A673 (cell line): ENCODE results near the gene MARK3. TPM values are rescaled to one million over a fixed set of nuclear protein-coding genes. Genes with fewer than 3 reads are reported as not detected.

ENCODE experiments used
- BruUV-seq: library from RNA; stranded (reverse); fragments of 400-500 nt; replicated peaks from 2 replicates; lab custom pipeline; 2021; lab: Mats Ljungman, UMichigan
- CTCF ChIA-PET: fragments of 300-600 bp; sonication (Branson Sonifier 250); formaldehyde crosslinking; loops from one replicate; lab custom pipeline; 2022; ENCODE audit warnings: antibody characterized with exemption; lab: Charles Lee
- POLR2A ChIA-PET: fragments of 300-600 bp; sonication (Branson Sonifier 250); formaldehyde crosslinking; loops from one replicate; lab custom pipeline; 2022; ENCODE audit warnings: antibody characterized with exemption; ENCODE audit not compliant: low non-redundant PET; lab: Charles Lee
- DNase-seq: peaks from one replicate; pipeline ENCODE4 v3.0.0-alpha.2; 2015; ENCODE audit warnings: low spot score
- H3K27ac ChIP-seq: fragments of 200-600 bp; sonication (generic); 2 replicates; pipeline ENCODE4 v1.5.1; 2016; ENCODE audit warnings: mixed run types, low read depth, mild to moderate bottlenecking, mixed read lengths, antibody characterized with exemption, low read length; ENCODE audit not compliant: poor library complexity, severe bottlenecking
- H3K27me3 ChIP-seq: fragments of 200-600 bp; sonication (generic); replicated peaks from 2 replicates; pipeline ENCODE4 v1.6.1; 2017; ENCODE audit warnings: mixed run types, low read depth, mild to moderate bottlenecking, mixed read lengths, antibody characterized with exemption, low read length; ENCODE audit not compliant: insufficient read depth, poor library complexity
- H3K36me3 ChIP-seq: fragments of 200-600 bp; sonication (generic); 2 replicates; pipeline ENCODE4 v1.6.1; 2016; ENCODE audit warnings: mixed run types, mild to moderate bottlenecking, mixed read lengths, antibody characterized with exemption, low read length; ENCODE audit not compliant: insufficient read depth, poor library complexity, severe bottlenecking
- H3K4me1 ChIP-seq: fragments of 200-600 bp; sonication (generic); 2 replicates; pipeline ENCODE4 v1.6.1; 2017; ENCODE audit warnings: mixed run types, mild to moderate bottlenecking, mixed read lengths, antibody characterized with exemption, low read length; ENCODE audit not compliant: insufficient read depth, poor library complexity, severe bottlenecking
- H3K4me3 ChIP-seq: fragments of 200-600 bp; sonication (generic); 2 replicates; pipeline ENCODE4 v1.5.1; 2016; ENCODE audit warnings: low read depth, mixed run types, mild to moderate bottlenecking, mixed read lengths, low read length; ENCODE audit not compliant: poor library complexity, severe bottlenecking
- H3K9me3 ChIP-seq: fragments of 200-600 bp; sonication (generic); 2 replicates; pipeline ENCODE4 v1.6.1; 2016; ENCODE audit warnings: mixed run types, low read depth, mild to moderate bottlenecking, mixed read lengths, antibody characterized with exemption, low read length; ENCODE audit not compliant: poor library complexity, severe bottlenecking
- EZH2 ChIP-seq: fragments of 200-600 bp; sonication (generic); IDR thresholded peaks from 2 replicates; pipeline ENCODE4 v1.6.1; 2017; ENCODE audit warnings: borderline replicate concordance, low read depth, mild to moderate bottlenecking, mixed read lengths, antibody characterized with exemption, low read length; ENCODE audit not compliant: poor library complexity, severe bottlenecking
- intact Hi-C: fragments of 100-400 bp; cut with micrococcal nuclease; formaldehyde crosslinking; loops from one replicate; pipeline ENCODE4 v1.10.0; 2022; ENCODE audit not compliant: unreplicated experiment
- total RNA-seq: library from RNA; stranded (reverse); gene quantifications from 2 replicates; pipeline ENCODE4 v1.2.3, GENCODE V29; 2021
- TF ChIP-seq, protein P1 (sequence below): fragments of 300-800, 200-600 bp; sonication (generic); conservative IDR thresholded peaks from 2 replicates; pipeline ENCODE4 v1.5.1; 2017; ENCODE audit warnings: low read depth, mild to moderate bottlenecking, antibody characterized with exemption, low read length, moderate library complexity, mixed read lengths

Gene MARK3
- total RNA-seq, 1 experiment from 2014 or later: 94.4 TPM

- Histone ChIP-seq H3K4me3 (no peak overlapping the region), H3K36me3 (peaks cover 38% of the 10 kb centered on the region), H3K27me3 (no peaks in the 10 kb centered on the region), H3K27ac (no peak overlapping the region), H3K4me1 (peaks cover 3% of the 10 kb centered on the region), H3K9me3 (no peaks in the 10 kb centered on the region)
- TF ChIP-seq, protein P1, sequence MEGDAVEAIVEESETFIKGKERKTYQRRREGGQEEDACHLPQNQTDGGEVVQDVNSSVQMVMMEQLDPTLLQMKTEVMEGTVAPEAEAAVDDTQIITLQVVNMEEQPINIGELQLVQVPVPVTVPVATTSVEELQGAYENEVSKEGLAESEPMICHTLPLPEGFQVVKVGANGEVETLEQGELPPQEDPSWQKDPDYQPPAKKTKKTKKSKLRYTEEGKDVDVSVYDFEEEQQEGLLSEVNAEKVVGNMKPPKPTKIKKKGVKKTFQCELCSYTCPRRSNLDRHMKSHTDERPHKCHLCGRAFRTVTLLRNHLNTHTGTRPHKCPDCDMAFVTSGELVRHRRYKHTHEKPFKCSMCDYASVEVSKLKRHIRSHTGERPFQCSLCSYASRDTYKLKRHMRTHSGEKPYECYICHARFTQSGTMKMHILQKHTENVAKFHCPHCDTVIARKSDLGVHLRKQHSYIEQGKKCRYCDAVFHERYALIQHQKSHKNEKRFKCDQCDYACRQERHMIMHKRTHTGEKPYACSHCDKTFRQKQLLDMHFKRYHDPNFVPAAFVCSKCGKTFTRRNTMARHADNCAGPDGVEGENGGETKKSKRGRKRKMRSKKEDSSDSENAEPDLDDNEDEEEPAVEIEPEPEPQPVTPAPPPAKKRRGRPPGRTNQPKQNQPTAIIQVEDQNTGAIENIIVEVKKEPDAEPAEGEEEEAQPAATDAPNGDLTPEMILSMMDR: no peak
- TF ChIP-seq EZH2: no peak
- no TSS peak for BruUV-seq
- CTCF ChIA-PET: no interaction called here
- POLR2A ChIA-PET: interaction anchor here (0.5 kb wide), 1 partner anchor 17 kb away, joined by 3 read pairs; no protein-coding TSS in a partner anchor
- no peak for DNase-seq
- intact Hi-C loops: no loop called here
Measured at GRCh38 chr14:103346286-103346685, 38.9 kb upstream of the MARK3 start.

DNA sequence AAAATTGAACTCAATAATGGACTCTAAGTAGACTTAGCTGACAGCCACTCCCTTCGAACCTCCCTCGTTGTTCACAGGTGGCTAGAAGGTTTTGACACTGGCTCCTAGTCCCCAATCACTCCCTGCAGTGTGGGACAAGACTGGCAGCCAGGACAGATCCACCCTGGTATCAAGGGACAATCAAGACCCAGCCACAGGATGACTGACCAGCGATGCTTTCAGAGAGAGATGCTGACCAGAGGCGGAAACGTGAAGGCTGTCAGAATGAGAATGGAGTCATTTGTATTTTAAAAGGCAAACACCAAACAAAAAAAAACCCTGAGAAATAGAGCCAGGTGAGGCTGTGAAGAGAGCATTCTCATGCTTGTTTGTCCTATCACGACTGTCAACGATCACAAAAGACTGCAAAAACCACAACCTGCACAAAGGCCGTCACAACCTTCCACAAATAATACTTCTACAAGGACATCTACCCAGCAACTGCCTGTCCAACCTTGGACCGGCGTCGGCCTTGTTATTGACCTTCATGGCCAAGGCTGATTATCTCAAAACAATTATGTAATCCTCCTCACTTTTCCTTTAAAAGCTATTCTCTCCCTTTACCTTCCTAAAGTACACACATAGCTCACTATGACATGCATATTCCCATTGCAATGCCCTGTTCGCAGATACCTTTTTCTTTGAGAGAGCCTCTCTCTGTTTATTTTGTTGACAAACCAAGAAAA, 38.0 kb upstream of the MARK3 start:
- ChIA-PET CTCF (no interaction called here), POLR2A (interaction anchor here (0.7 kb wide), 1 partner anchor 217 kb away, joined by 3 read pairs; no protein-coding TSS in a partner anchor)
- no peak overlapping the region for H3K4me3 ChIP-seq
- peaks cover 29% of the 10 kb centered on the region for H3K36me3 ChIP-seq
- H3K27ac ChIP-seq: no peak overlapping the region
- intact Hi-C loops: no loop called here
- H3K9me3 ChIP-seq: no peaks in the 10 kb centered on the region
- H3K4me1 ChIP-seq: peaks cover 3% of the 10 kb centered on the region
- no TSS peak for BruUV-seq
- no peaks in the 10 kb centered on the region for H3K27me3 ChIP-seq
- no peak for DNase-seq
- TF ChIP-seq EZH2: no peak
- TF ChIP-seq, protein P1: no peak

GRCh38 chr14:103348154-103348553, 37.1 kb upstream of the MARK3 start:
- Histone ChIP-seq H3K27me3 (no peaks in the 10 kb centered on the region), H3K4me1 (peaks cover 3% of the 10 kb centered on the region), H3K4me3 (no peak overlapping the region), H3K36me3 (peaks cover 20% of the 10 kb centered on the region), H3K27ac (no peak overlapping the region), H3K9me3 (no peaks in the 10 kb centered on the region)
- DNase-seq: no peak
- no peak for TF ChIP-seq EZH2
- TF ChIP-seq, protein P1: no peak
- POLR2A ChIA-PET: no interaction called here
- intact Hi-C loops: no loop called here
- CTCF ChIA-PET: no interaction called here
- BruUV-seq: no TSS peak
